ENCODE measurements around the gene ARHGAP25.
A peak's percentile ranks its signal among the peaks of the same experiment; 100 is the strongest.

The ARHGAP25 gene

DNA sequence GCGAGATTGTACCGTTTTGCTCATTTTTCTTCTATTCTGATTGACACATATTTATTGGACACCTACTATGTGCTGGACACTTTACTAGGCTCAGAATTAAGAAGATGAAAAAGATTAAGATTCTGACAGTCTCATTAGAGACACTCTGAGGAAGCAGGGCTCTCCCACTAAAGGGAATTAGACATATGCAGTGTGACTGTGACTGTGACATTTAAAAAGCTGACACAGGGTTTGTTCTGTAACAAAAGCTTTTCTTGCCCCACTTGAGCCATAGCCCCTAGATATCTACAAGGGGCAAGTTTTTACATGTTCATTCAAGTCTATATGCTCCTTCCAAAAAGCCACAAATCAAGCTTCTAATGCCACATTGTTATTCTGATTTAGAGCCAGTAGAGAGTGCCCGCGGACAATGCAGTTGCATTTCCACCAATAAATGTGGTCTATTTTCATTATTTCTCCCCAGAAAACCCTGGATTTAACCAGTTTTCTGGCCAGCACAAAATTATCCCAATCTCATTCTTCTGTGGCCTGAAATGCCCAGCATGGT, 9.8 kb downstream of the ARHGAP25 start:
- DNase-seq: no peak

DNA sequence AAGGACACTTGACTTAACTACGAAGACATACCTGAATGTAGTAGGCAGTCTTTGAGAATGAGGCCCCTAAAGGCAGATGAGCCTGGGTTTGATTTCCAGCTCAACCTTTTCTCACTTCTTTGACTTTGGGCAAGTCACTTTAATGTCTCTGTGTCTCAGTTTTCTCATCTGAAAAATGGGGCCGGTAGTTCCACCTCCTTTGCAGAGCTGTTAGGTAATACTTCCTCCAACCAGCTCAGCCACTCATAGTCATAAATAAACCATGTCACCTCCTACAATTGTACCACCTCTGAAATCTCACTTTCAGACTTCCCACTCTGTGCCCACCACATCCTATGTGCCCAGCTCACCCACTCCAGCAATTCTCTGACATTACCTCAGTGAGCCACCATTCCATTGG, 10.4 kb downstream of the ARHGAP25 start:
- DNase-seq: no peak

GRCh38 chr2:68746408-68746807, 11.8 kb downstream of the ARHGAP25 start:
- DNase-seq: no peak

GRCh38 chr2:68747413-68747812, 12.8 kb downstream of the ARHGAP25 start:
- DNase-seq: no peak

DNA sequence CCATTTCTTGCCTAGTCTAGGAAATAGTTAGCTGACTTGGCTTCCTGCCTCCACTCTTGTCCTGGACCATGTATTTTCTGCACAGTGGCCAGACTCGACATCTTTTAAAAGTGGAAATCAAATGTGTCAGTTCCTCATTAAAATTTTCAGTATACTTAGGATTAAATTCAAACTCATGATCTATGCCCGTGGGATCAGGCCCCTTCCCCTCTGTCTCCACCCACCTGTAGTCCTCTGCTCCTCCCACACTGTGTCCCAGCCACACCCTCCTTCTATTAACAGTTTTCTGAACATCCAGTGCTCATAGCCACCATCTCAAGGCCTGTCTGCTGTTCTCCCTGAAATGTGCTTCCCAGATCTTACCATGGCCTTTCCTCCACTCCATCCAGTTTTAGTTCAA, 13.3 kb downstream of the ARHGAP25 start:
- DNase-seq: no peak

- DNase-seq: no peak
Measured at GRCh38 chr2:68748568-68748967, 14.0 kb downstream of the ARHGAP25 start.

DNA sequence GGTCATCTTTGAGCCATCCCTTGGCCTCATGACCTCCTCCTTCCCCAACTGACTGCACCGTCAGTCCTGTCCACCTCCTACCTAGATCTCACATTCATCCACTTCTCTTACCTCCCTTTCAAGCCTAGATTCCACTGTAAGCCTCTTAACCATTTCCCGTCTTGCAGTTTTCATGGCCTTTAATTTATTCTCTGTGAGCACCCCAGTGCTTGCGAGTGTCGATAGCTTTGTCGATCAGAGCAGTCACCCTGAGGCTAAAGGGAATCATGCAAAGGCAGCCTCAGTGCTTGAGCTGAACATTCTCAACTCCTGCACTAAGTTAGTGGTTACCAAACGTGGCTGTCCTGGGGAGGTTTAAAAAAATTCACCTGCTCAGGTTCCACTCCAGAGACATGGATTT, 14.7 kb downstream of the ARHGAP25 start:
- DNase-seq: no peak

- DNase-seq: no peak
Measured at GRCh38 chr2:68750592-68751396, 16.2 kb downstream of the ARHGAP25 start.

DNA sequence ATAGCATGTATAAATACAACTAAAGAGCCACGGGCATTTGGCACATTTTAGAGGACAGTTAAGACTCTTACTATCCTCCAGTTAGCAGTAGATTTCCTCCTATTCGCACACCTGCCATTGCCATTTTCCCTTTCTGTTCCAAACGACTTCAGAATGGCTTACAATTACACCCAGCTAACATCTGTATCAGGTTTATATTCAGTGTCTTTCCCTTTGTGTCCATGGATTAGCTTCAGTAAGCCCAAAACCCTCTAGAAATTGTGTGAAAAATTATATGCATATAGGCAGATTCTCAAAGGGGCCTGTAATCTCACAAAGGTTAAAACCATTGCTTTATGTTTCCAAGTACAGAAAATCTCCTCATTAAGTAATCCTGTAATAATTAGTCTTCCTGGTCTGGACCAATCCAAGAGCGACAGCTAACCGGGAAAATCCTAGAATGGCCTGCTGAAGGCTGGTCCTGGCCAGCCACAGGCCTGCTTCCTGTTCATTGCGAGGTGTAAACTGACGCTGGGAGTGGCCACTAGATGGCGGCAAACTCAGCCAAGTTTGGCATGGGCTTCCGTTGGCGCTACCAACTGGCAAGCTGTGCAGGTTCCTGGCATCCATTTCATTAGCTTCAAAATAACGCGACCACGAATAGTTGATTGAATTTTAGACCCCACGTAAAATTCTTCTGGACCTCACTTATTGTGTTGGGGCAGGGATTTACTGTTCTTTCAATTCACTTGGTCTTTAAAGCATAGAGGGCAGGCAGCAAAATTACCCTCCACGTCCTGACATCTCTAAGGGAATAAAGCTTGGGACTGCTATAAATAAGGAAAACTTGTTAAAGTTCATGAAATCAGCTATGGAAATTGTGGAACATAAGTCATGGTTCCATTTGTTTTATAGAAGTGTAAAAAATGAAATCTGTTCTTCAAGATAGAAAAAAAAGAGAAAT, 17.1 kb downstream of the ARHGAP25 start:
- peak; percentile 83 to 85 for DNase-seq

DNA sequence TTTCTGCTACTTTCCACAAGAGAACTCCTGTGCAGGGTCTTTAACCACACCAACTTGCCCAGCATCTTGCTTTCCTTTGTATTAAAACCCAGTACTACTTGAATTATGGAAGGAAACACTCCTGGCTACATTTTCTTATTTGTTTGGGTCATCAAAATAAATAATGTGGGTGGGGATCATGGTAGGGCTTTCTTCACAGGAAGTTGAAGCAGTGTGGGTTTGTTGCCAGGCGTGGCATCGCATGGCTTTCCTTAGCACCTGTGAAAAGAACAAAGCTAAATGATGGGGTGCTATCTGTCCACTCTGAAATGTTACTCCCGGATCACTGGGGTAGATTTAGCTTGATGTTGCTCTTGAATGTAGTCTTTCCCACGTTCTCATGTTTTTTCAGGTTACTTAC, 18.7 kb downstream of the ARHGAP25 start:
- no peak for DNase-seq

DNA sequence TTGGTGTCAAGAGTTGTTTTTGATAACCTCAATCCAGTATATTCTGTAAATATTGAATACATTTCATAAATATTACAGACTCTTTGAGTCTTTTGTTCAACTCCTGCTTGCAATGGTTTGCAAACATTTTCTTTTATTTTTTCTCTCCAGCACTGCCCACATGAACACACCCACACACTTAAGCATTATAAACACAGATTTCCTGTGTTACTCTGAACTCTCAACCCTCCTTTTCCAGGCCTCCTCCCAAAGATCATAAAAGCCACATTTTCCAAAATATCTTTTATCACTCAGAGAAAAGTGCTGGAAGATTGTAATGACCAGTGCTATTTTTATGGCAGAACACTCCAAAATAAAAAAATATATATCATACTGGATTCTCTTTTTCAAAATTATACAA, 20.5 kb downstream of the ARHGAP25 start:
- no peak for DNase-seq

DNA sequence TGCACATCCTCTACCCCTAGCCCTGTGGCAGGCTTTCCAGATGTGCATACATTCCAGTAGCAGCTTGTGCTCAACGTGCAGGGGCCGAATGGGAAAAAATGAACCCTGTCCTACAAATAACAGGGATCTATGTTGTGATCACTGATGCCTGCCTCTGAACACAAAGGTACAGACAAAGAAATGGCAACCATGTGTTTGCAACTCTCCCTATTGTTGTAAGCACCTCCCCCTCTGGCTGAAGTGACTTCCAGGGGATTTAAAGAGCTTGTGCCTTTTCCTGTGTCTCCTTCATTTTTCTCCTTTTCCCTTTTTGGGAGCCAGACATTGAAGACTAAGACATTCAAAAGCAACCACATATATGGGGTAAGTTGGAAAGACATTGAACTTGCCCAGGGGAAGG, 21.6 kb downstream of the ARHGAP25 start:
- no peak for DNase-seq

GRCh38 chr2:68757081-68757480, 22.5 kb downstream of the ARHGAP25 start:
- DNase-seq: no peak

DNA sequence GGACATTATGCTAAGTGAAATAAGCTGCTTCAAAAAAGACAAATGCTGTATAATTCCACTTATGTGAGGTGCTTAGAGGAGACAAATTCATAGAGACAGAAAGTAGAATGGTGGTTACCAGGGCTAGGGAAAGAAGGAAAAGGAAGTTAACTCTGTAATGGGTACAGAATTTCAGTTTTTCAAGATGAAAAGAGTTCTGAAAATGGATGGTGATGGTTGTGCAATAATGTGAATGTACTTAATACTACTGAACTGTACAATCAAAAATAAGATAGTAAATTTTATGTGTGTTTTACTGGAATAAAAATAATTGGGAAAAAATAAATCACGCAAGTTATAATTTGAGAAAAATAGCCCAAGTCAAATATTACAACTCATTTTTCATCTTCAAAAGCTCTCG, 27.5 kb downstream of the ARHGAP25 start:
- peak in 1 of 2 experiments; percentile 34 for DNase-seq

DNA sequence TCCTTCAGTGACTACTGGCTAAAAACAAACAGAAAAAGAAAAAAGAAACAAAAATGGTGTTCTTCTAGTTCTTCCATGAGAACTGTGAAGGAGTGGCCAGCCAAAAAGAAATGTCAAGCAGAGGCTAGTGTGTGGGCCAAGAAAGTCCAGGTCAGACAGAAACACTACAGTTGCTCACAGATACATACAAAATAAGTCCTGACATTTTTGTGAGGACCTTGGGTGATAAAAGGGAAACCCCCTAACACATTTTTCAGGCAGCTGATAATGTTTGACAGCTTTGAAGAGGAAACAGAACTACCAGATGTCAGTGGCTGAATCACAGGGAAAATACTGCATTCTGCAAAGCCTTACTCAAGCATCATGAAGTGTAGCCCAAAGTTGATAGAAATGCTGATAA, 28.1 kb downstream of the ARHGAP25 start:
- DNase-seq: peak; percentile 11 to 24

DNA sequence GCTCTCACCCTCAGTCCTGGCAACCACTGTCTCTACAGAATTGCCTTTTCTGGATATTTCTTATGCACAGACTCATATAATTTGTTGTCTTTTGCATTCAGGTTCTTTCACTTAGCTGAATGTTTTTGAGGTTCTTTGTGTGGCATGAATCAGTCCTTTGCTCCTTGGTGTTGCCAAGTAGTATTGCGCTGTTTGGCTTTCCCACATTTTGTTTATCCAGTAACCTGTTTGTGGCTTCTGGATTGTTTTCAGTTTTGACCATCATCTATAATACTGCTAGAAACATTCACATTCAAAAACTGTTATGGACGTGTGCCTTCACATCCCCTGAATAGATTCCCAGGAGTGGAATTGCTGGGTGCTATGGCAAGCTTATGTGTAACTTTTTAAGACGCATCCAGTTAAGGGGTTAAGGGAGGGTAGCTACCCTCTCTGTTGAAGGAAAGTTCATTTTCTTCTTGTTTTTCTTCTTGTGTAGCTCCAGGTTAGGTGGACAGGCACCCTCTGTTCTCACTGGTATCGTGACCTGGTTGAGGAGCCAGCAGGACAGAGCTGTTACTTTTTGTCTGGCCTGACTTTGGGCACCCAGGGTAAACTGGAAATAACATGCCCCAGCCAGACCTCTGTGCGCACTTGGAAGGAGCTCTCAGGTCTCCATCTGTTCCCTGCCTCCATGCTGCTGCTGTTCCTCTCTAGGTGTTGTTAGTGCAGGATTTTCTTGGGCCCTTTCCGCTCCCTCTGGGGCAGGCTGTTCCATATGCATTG, 29.6 kb downstream of the ARHGAP25 start:
- DNase-seq: no peak

- DNase-seq: no peak
Measured at GRCh38 chr2:68764806-68765311, 30.2 kb downstream of the ARHGAP25 start.

DNA sequence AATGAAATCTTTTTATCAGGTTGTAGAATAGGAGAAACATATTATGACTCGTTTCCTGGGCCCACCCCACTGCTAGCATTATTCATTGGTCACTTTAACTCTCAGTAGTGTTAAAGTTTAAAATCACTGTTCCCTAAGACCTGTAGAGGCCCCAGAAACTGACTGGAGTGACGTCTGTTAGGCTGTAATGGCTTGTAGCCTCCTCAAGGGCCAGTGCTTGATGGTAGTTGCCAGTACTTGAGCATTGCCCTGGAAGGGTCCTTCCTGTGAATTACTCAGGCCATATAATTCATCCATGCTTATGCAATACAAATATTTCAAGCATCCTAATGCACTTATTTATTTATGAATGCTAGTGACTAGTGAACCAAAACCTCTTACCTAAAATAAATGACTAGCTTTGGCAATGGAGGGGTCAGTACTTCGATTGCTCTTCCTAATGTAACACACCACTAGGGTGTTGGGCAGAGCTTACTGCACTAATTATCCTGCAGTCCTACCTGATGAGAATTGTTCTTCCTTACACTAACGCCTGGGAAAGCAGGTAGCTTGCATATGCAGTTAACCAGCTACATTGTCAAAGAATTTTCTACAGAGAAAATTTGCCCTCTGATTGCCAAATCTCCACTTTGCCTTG, 31.2 kb downstream of the ARHGAP25 start:
- peak; percentile 46 to 47 for DNase-seq

DNA sequence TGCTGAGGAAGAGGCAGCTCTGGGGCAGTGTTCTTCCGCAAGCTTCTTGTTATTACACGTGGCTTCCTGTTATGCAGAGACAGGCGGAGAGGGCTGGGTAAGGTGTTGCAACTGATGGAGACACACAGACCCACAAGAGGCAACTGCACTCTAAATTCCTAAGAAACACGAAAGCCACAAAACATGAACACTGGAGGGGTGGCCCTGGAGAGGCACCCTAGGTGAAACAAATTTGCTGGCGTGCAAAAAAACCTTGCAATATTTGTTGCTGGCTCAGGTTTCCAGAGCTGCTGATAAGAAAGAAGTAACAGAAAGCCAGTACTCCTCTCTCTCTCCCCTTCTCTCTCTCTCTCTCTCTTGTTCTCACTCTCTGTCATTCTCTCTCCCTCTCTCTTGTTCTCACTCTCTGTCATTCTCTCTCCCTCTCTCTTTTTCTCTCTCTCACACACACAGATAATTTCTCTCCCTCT, 31.8 kb downstream of the ARHGAP25 start:
- peak; percentile 93 to 94 for DNase-seq

GRCh38 chr2:68767031-68767961, 32.7 kb downstream of the ARHGAP25 start:
- DNase-seq: no peak

DNA sequence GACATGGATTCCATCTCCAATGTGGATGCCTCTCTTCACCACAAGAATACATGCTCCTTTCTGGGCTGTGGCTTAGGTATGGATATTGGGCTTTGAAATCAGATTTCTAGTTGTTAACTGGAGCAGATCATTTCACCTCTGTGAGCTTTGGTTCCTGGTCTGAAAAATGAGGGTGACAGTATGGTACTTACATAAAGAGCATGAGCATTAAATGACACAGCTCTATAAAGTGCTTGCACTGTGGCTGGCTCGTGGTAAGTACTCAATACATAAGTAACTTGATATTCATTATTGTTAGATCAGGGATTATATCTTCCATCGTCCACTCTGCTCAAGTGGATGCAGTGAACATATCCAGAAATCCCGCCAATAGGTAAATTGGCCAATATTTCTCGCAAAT, 33.4 kb downstream of the ARHGAP25 start:
- DNase-seq: no peak
